ENCODE data around the gene LMNB1.

The LMNB1 gene

DNA sequence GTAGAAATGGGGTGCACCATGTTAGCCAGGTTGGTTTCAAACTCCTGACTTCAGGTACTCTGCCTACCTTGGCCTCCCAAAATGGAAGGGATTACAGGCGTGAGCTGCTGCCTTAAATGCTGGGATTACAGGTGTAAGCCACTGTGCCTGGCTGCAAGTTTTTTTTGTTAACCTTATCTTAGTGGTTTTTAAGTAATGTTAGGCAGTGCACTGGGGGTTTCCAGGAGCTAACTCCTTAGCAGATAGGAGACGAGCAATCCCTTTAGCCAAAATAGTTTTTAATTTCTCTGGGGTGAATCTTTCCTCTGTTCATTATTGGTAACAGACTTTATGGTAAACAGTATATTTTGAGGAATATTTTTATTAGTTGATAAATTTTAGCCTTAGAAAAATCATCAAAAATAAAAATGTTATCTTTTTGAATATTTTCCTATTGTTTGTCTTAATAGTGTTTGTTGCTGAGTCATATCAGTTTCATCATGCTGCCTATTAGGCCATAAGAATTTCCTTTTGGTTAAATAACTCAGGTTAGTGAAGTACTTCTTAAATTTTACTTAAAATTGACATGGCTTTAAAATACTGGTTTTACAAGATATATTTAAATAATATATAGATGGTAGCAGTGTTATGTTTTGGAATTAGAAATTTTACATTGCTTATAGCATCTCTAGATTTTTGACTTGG lies 37.9 kb downstream of the LMNB1 start:
- ChIA-PET POLR2A (no interaction called here), CTCF (interaction anchor here (1.2 kb wide), 1 partner anchor 139 kb away, joined by 3 read pairs; no protein-coding TSS in a partner anchor)
- Histone ChIP-seq H3K4me1 (ENCODE audit: control insufficient read depth, insufficient read depth, low read length) (no peaks in the 10 kb centered on the region), H3K27ac (ENCODE audit: extremely low read depth, low read depth, low read length) (no peak overlapping the region), H3K4me3 (ENCODE audit: low read depth, low read length) (no peak overlapping the region), H3K36me3 (ENCODE audit: control insufficient read depth in 2 of 2, insufficient read depth in 1 of 2, low read length in 2 of 2) (peaks cover 77 to 88% of the 10 kb centered on the region in 2 experiments), H3K9me3 (ENCODE audit: control insufficient read depth, insufficient read depth, low read depth, low read length) (no peaks in the 10 kb centered on the region)
- TF ChIP-seq ZNF623 (tag by site-specific recombination; IDR thresholded peaks at IDR 0.05) (no peak), KLF7 (tag by site-specific recombination; IDR thresholded peaks at IDR 0.05; ENCODE audit: borderline replicate concordance) (no peak), ZNF184 (tag by site-specific recombination; IDR thresholded peaks at IDR 0.05) (no peak), OVOL3 (tag by site-specific recombination; IDR thresholded peaks at IDR 0.05) (no peak), ZNF416 (tag by site-specific recombination; IDR thresholded peaks at IDR 0.05) (no peak), REPIN1 (tag by site-specific recombination; IDR thresholded peaks at IDR 0.05; ENCODE audit: low read depth) (no peak), ZNF514 (tag by site-specific recombination; IDR thresholded peaks at IDR 0.05) (no peak), ZNF292 (tag by site-specific recombination; IDR thresholded peaks at IDR 0.05; ENCODE audit: borderline replicate concordance, low read depth) (no peak), KLF16 (tag by site-specific recombination; IDR thresholded peaks at IDR 0.05) (no peak), MEIS1 (CRISPR knock-in tag; IDR thresholded peaks at IDR 0.05; ENCODE audit: borderline replicate concordance) (no peak), ZNF324 (tag by site-specific recombination; IDR thresholded peaks at IDR 0.05) (no peak), ZNF169 (tag by site-specific recombination; IDR thresholded peaks at IDR 0.05) (no peak), ZNF585B (tag by site-specific recombination; IDR thresholded peaks at IDR 0.05) (no peak), ZNF555 (tag by site-specific recombination; conservative IDR thresholded peaks at IDR 0.05) (no peak), SP2 (tag by site-specific recombination; IDR thresholded peaks at IDR 0.05) (no peak)
- TF ChIP-seq, protein P1, sequence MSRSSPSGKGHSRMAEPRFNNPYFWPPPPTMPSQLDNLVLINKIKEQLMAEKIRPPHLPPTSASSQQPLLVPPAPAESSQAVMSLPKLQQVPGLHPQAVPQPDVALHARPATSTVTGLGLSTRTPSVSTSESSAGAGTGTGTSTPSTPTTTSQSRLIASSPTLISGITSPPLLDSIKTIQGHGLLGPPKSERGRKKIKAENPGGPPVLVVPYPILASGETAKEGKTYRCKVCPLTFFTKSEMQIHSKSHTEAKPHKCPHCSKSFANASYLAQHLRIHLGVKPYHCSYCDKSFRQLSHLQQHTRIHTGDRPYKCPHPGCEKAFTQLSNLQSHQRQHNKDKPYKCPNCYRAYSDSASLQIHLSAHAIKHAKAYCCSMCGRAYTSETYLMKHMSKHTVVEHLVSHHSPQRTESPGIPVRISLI (tag by site-specific recombination; IDR thresholded peaks at IDR 0.05): no peak
- TF ChIP-seq, protein P2, sequence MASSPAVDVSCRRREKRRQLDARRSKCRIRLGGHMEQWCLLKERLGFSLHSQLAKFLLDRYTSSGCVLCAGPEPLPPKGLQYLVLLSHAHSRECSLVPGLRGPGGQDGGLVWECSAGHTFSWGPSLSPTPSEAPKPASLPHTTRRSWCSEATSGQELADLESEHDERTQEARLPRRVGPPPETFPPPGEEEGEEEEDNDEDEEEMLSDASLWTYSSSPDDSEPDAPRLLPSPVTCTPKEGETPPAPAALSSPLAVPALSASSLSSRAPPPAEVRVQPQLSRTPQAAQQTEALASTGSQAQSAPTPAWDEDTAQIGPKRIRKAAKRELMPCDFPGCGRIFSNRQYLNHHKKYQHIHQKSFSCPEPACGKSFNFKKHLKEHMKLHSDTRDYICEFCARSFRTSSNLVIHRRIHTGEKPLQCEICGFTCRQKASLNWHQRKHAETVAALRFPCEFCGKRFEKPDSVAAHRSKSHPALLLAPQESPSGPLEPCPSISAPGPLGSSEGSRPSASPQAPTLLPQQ (tag by site-specific recombination; IDR thresholded peaks at IDR 0.05): no peak
- TF ChIP-seq, protein P3, sequence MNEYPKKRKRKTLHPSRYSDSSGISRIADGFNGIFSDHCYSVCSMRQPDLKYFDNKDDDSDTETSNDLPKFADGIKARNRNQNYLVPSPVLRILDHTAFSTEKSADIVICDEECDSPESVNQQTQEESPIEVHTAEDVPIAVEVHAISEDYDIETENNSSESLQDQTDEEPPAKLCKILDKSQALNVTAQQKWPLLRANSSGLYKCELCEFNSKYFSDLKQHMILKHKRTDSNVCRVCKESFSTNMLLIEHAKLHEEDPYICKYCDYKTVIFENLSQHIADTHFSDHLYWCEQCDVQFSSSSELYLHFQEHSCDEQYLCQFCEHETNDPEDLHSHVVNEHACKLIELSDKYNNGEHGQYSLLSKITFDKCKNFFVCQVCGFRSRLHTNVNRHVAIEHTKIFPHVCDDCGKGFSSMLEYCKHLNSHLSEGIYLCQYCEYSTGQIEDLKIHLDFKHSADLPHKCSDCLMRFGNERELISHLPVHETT (tag by site-specific recombination; IDR thresholded peaks at IDR 0.05): no peak
- TF ChIP-seq, protein P4, sequence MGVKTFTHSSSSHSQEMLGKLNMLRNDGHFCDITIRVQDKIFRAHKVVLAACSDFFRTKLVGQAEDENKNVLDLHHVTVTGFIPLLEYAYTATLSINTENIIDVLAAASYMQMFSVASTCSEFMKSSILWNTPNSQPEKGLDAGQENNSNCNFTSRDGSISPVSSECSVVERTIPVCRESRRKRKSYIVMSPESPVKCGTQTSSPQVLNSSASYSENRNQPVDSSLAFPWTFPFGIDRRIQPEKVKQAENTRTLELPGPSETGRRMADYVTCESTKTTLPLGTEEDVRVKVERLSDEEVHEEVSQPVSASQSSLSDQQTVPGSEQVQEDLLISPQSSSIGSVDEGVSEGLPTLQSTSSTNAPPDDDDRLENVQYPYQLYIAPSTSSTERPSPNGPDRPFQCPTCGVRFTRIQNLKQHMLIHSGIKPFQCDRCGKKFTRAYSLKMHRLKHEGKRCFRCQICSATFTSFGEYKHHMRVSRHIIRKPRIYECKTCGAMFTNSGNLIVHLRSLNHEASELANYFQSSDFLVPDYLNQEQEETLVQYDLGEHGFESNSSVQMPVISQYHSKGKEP (tag by site-specific recombination; IDR thresholded peaks at IDR 0.05): no peak

DNA sequence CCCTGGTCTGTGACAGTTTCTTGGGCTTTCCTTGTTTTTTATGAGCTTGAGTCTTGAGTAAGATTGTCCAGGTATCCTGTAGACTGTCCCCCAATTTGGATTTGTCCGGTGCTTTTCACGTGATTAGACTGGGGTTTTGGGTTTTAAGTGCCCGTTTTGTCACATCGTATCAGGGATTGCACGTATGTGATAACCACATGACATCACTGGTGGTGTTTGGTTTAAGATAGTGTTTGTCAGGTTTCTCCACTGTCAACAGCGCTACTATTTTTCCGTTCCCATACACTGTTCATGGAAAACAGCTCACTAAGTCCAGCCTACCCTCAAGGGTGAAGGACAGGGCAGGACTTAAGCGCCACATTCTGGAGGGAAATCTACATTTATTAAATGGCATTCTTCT lies 39.7 kb downstream of the LMNB1 start:
- Histone ChIP-seq H3K36me3 (ENCODE audit: control insufficient read depth in 2 of 2, insufficient read depth in 1 of 2, low read length in 2 of 2) (peaks cover 73 to 88% of the 10 kb centered on the region in 2 experiments), H3K4me1 (ENCODE audit: control insufficient read depth, insufficient read depth, low read length) (no peaks in the 10 kb centered on the region), H3K4me3 (ENCODE audit: low read depth, low read length) (no peak overlapping the region), H3K27ac (ENCODE audit: extremely low read depth, low read depth, low read length) (no peak overlapping the region), H3K9me3 (ENCODE audit: control insufficient read depth, insufficient read depth, low read depth, low read length) (no peaks in the 10 kb centered on the region)
- CTCF ChIA-PET: interaction anchor here (0.7 kb wide), 1 partner anchor 216 kb away, joined by 3 read pairs; the partner anchor contains the start of gene PHAX
- POLR2A ChIA-PET: no interaction called here
- no peak for TF ChIP-seq ZNF837 (tag by site-specific recombination; IDR thresholded peaks at IDR 0.05)
- no peak for TF ChIP-seq ZNF16 (tag by site-specific recombination; IDR thresholded peaks at IDR 0.05; ENCODE audit: low read depth)
- TF ChIP-seq, protein P5, sequence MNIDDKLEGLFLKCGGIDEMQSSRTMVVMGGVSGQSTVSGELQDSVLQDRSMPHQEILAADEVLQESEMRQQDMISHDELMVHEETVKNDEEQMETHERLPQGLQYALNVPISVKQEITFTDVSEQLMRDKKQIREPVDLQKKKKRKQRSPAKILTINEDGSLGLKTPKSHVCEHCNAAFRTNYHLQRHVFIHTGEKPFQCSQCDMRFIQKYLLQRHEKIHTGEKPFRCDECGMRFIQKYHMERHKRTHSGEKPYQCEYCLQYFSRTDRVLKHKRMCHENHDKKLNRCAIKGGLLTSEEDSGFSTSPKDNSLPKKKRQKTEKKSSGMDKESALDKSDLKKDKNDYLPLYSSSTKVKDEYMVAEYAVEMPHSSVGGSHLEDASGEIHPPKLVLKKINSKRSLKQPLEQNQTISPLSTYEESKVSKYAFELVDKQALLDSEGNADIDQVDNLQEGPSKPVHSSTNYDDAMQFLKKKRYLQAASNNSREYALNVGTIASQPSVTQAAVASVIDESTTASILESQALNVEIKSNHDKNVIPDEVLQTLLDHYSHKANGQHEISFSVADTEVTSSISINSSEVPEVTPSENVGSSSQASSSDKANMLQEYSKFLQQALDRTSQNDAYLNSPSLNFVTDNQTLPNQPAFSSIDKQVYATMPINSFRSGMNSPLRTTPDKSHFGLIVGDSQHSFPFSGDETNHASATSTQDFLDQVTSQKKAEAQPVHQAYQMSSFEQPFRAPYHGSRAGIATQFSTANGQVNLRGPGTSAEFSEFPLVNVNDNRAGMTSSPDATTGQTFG (tag by site-specific recombination; IDR thresholded peaks at IDR 0.05; ENCODE audit: borderline replicate concordance): no peak
- TF ChIP-seq ZNF175 (tag by site-specific recombination; IDR thresholded peaks at IDR 0.05): no peak
- no peak for TF ChIP-seq SCRT2 (tag by site-specific recombination; IDR thresholded peaks at IDR 0.05)
- no peak for TF ChIP-seq ZNF701 (tag by site-specific recombination; IDR thresholded peaks at IDR 0.05)
- no peak for TF ChIP-seq ZNF768 (tag by site-specific recombination; IDR thresholded peaks at IDR 0.05)
- no peak for TF ChIP-seq ZNF155 (tag by site-specific recombination; IDR thresholded peaks at IDR 0.05)
